HG02798 (cell line): ENCODE results near the gene XIRP1.
"Not testable (repeated sequence)": the region's sequence is repeated elsewhere in the genome, so short reads cannot be mapped to it uniquely, and the experiment has no call there.

Experiments used
- ATAC-seq: cut with Tn5 transposase; IDR thresholded peaks from one replicate; pipeline ENCODE4 v1.9.1; 2021; ENCODE audit warnings: mild to moderate bottlenecking; ENCODE audit not compliant: unreplicated experiment, poor library complexity

XIRP1 gene

DNA sequence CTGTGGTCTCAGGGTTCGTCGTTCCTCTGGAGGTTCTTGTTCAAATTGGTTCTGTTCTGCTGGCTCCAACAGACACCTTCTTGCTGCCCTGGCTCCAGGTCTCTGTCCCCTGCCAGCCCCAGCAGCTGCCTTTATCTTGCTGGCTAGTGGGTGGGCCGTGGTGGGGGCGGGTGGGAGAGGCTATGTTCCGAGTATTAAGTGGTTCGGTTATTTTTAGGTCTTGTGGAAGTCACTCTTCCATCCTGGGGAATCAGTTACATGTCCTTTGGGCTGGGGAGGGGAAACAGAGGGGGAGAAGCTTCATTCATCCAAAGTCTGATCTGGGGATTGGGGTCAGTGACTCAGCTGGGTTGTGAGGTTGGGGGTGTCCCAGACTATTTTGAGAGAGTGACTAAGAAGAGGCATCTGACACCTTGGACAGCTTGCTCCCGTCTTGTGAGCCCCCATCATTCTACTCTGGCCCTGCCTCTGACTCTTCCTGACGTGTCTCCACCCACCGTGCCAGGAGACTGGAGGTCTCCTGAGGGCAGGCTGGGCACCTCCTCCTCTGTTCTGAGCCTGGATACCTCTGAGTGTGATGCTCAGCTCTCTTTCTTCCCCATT lies at the start of gene XIRP1:
Gene XIRP1 (minus strand): TSS at position 106 of the 603 bp plus-strand sequence. CDS start 3,150 bp downstream, outside the sequence.
- no peak for ATAC-seq

DNA sequence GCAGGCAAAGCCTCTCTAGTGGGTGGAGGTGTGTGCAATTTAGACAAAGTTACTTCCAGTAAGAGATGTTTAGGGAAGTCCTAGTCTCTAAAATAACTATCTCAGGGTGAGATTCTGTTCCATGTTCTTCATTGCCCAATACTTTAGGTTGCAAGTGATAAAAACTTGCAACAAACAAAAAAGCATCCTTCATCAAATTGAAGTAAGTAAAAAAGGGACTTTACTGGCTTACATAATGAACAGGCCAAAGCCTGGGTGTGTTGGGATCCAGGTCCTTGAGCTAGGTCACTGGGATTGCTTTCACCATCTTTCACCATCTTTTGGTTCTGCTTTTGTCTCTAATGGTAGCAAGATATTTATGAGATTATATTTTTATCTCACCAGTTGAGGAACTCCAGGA lies 49.2 kb upstream of the XIRP1 start:
- ATAC-seq: no peak

GRCh38 chr3:39237027-39237426 lies 44.6 kb upstream of the XIRP1 start:
- ATAC-seq: no peak

DNA sequence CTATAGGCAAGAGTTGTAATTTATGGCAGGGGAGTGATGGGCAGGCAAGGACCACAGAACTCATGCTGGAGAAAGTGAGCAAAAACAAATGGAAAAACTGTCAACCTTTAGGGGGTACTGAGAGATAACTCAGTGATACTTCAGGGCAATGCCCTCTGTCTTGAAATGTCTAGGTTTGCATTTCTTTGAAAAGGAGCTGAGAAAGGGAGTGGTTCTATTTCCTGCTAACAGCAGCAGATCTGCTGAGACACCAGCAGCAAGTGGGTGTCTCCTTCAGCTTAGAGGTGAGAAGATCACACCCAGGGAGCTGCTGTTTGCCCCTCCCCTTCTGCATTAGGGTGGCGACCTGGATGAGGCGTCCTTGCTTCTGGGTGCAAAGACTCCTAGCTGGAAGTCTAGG lies 42.3 kb upstream of the XIRP1 start:
- ATAC-seq: no peak

DNA sequence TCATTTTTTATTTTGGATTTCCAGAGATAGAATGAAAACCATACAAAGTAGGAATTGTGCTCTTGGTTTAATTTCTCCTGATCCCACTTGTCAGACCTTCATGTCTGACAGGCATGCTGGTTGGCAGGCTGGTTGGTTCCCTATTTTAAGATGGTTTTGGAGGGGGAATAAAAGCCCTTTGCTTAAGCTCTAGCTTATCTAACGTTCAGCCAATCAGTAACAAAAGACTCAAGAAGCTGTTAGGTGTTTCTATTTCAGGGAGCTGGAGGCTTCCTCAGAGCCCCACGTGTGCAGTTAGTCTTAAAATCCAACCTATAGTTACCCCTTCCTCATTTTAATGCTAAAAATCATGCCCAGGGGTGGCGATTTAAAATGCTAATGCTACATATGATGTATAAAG lies 40.5 kb upstream of the XIRP1 start:
- ATAC-seq: no peak

GRCh38 chr3:39230453-39230852 lies 38.1 kb upstream of the XIRP1 start:
- ATAC-seq: no peak

DNA sequence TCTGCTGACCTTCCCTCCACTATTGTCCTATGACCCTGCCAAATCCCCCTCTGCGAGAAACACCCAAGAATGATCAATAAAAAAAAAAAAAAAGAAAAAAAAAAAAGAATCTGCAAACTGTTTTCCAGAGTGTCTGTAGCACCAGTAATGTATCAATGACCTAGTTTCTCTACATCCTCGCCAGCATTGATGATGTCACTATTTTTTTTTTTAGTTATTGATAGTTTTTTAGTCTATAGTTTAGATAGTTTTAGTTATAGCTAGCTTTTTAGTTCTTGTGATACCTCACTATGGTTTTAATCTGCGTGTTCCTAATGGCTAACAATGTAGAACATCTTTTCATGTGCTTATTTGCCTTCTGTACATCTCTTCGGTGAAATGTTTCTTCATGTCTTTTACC lies 36.1 kb upstream of the XIRP1 start:
- no peak for ATAC-seq

DNA sequence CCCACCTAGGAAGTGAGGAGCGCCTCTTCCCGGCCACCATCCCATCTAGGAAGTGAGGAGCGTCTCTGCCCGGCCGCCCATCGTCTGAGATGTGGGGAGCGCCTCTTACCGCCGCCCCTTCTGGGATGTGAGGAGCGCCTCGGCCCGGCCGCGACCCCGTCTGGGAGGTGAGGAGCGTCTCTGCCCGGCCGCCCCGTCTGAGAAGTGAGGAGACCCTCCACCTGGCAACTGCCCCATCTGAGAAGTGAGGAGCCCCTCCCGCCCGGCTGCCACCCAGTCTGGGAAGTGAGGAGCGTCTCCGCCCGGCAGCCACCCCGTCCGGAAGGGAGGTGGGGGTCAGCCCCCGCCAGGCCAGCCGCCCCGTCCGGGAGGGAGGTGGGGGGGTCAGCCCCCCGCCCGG lies 35.2 kb upstream of the XIRP1 start:
- not testable (repeated sequence) for ATAC-seq

DNA sequence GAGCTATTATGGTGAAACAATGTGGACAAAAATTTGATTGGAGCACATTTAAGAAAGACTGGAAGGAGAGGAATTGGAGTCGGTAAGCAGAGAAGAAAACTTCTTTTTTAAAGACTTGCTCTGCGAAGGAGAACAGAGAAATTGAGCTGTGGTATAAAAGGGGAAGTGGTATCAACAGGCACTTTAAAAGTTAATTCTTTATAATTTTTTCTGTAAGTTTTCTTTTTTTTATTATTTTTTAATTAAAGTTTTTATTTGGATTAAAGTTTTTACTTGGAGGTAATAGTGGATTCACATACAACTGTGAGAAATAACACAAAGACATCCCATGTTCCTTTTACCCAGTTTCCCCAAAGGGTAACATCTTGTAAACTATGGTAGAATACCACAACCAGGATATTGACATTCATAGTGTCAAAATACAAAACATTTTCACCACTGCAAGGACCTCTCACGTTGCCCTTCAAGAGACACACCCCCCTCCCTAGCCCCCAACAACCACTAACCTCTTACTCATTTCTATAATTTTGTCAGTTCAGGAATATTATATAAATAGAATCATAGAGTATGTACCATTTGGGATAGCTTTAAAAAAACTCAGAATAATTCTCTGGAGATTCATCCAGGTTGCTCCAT lies 33.8 kb upstream of the XIRP1 start:
- no peak for ATAC-seq

DNA sequence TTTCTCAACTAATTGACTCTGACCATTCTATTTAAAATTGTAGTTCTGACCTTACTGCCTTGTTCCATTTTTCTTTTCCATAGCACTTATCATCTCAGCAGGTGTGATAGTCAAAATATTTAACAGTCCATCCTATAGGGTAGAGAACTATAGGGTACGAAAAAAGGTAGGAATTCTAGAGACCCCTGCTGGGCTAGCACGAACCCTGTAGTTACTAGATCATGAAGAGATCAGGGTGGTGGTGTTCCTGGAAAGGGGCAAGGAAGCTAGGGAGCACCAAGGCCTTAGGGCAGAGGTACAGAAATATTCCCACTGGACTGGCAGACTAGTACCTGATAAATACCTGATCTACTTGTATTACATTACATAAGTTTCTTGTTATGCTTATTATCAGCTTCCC lies 31.9 kb upstream of the XIRP1 start:
- no peak for ATAC-seq

DNA sequence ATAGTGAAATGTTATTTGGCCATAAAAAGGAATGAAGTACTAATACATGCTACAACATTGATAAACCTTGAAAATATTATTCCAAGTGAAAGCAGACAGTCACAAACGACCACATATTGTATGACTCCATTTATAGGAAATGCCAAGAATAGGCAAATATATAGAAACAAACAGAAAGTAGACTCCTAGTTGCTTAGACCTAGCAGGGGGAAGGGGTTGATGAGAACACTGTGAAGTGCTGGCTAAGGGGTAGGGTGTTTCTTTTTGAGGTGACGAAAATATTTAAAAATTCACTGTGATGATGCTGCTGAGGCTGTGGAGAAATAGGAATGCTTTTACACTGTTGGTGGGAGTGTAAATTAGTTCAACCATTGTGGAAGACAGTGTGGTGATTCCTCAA lies 30.5 kb upstream of the XIRP1 start:
- no peak for ATAC-seq

DNA sequence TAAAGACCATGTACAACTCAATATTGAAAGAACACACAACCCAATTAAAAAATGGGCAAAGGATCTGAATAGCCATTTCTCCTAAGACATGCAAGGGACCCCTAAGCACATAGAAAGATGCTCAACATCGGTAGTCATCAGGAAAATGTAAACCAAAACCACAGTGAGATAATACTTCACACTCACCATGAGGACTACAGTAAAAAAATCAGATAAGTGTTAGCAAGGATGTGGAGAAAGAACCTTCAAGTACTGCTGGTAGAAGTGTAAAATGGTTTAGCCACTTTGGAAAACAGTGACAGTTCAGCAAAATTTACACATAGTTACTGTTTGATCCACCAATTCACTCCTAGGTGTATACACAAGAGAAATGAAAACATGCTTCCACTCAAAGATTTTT lies 30.1 kb upstream of the XIRP1 start:
- no peak for ATAC-seq

DNA sequence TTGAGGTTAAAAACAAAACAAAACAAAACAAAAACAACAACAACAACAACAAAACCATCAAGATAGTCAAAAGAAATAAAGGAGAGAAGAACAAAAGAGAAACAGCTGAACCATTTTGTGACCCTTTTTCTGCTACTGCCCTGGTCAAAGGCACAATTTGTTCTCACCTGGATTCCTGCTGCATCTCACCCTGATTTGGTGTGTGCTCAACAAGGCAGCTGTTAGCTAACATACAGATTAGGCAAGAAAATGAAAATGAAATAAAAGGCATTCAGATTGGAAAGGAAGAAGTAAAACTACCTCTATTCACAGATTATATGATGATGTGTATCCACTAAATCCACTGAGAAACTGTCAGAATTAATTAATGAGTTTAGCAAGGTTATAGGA lies 28.7 kb upstream of the XIRP1 start:
- no peak for ATAC-seq

GRCh38 chr3:39220407-39221140 lies 28.2 kb upstream of the XIRP1 start:
- no peak for ATAC-seq

DNA sequence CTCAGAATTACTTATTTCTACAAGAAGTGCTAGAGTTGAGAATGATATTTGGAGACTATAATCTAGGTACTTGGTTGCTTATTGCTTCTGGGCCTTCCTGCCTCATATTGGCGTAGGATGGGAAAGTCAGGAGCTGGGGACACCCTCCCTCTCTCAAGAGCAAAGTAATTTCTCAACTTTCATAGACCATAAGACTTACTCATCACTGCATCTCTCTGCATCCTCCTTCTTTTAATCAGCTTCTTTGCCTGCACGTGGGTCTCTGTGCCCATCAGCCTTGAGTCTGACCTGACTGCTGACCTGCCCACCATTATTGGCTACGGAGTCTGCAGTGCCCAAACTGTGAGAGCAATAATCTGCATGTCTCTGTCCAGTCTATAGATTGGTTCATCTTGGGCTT lies 27.3 kb upstream of the XIRP1 start:
- no peak for ATAC-seq

GRCh38 chr3:39216176-39216790 lies 23.9 kb upstream of the XIRP1 start:
- peak; percentile 97 for ATAC-seq

GRCh38 chr3:39213613-39214012 lies 21.2 kb upstream of the XIRP1 start:
- ATAC-seq: no peak

- ATAC-seq: no peak
Measured at GRCh38 chr3:39212665-39213064, 20.3 kb upstream of the XIRP1 start.

DNA sequence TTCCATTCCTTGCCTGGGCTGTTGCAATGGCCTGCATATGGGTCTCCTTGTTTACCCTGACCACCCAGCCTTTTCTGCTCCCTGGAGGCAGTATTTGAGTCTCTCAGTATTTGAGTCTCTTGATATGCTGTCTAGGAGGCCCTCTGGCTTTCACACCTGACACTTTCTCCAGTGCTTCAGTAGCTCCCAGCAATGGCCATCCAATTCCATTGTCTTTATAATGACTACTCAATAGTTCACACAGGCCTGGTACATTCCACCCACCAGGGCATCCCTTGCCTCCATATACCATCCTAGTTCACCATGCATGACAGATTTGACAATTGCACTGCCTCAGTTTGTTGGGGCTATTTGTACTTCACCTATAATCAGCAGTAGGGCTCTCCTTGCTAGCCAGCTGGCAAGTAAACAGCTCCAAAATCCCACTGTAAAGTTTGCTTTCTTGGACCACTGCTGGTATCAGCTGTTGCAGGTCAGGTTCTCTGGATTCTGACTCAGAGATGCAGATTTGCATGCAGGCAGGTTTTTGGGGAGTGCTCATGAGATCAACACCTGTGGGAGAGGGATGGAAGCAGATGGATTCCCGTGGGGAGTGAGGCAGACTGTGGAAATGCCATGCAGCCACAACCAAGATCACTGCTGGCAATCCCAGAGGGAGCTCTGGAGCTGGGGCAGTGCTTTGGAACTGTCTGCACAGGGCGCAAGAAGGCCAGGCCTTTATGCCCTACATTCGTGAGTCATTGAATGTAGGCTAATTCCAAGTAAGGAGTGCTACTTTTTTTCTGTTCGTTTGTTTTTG lies 19.1 kb upstream of the XIRP1 start:
- ATAC-seq: no peak

- ATAC-seq: no peak
Measured at GRCh38 chr3:39210078-39210477, 17.7 kb upstream of the XIRP1 start.
